DMS 273 treated with DMSO at 0.1 percent for 48 hours (cell line): ENCODE data around the gene MME.
"Not testable (repeated sequence)": the region's sequence is repeated elsewhere in the genome, so short reads cannot be mapped to it uniquely, and the experiment has no call there.

Source experiments
- DNase-seq: peaks from one replicate; lab custom pipeline; 2025; lab: John Stamatoyannopoulos, UW

Gene MME

GRCh38 chr3:155084567-155084966 is 4.4 kb downstream of the MME start:
- no peak for DNase-seq

DNA sequence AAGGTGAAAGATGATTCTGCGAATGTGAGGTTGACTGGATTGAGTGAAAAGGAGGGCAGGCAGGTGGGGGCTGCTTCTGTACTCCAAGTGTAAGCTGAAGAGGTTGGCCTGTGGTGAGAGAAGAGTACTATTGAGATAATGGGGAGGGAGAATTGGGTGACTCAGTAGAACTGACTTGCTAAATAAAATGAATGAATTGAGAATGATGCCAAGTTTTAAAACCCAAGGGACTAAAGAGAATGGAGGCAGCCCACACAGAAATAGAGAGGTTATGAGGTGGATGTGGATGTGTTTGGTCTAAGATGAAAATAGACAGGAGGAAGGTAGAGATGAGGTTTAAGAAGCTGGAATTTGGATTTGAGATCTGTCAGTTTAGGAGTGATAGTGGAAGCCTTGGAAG is 5.9 kb downstream of the MME start:
- no peak for DNase-seq

- no peak for DNase-seq
These were observed 8.7 kb downstream of the MME start for GRCh38 chr3:155088706-155089345.

- DNase-seq, result no peak
These were observed 9.4 kb downstream of the MME start for GRCh38 chr3:155089495-155089894.

- DNase-seq, result no peak
These were observed 13.1 kb downstream of the MME start for GRCh38 chr3:155093261-155093660.

DNA sequence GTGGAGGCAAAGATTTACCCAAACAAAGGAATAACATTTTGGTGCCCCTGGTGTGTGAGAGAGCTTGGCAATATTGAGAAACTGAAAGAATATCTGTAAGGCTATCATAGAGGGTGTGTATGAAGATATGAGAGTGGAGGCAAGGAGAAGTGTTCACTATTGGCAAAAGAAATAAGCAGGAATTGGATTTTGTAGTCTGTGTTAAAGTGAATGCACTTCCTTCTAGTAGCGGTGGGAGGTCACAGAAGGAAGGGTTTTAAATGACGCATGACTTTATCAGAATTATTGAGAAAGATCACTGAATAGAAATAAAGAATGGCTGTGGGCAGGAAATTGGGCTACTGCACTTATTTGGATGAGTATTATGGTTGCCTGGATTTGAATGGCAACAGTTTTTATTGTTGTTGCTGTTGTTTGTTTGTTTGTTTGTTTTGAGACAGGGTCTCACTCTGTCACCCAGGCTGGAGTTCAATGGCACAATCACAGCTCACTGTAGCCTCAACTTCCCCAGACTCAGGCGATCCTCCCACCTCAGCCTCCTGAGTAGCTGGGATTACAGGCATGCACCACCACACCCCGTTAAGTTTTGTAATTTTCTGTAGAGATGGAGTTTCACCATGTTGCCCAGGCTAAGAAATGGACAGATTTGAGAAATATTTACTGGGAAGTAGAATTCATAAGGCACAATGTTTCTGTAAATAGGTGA is 16.3 kb downstream of the MME start:
- no peak for DNase-seq

DNA sequence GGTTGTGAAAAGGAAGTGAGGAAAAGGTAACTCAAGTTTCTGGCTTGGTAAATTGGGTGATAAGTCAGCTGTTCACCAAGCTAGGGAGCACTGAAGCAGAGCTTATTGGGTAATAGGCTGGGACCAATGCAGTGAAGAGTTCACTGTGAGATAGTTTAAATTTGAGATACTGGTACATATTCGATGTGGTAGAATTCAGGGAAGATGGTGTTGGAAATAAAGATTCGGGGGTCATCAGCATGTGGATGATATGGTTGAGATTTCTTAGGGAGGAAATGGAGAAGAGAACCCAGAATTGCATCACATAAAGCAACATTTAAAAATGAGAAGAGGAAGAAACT is 16.9 kb downstream of the MME start:
- DNase-seq, result no peak

- no peak for DNase-seq
These were observed 21.3 kb downstream of the MME start for GRCh38 chr3:155101398-155101797.

DNA sequence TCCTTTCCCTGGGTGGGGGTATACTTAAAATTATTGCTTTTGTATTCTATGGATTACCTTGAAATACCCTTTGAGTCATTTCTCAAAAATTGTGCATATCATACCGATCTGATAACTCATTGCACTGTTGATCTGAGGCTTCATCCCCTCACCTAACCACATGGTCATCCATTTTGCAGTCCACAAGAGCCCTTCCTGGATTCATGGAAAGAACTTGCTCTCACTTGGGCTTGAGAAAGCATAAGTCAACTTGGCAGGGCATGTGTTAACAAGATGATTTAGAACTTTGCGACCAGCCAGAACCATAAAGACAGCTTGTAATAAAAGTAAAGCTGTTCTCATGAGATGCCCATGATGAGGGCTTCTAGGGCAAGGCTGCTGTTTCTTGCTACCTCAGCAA is 22.2 kb downstream of the MME start:
- DNase-seq, result no peak

DNA sequence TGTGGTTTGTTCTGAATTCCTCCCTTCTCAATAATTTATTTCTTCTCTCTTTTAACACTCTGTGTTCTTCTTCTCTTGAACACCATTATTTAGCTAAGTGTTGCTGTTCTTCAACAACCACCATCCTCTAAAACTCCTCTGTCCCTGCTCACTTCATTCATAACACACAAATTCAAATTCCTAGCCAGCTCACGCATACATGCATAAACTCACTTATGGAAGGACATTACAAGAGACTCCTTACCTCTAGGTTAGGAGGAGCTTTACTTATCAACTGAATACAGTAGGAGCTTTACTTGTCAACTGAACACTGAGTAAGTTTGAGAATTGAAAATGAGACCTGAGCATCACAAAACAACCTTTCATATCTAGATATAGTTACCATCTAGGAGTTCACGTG is 23.6 kb downstream of the MME start:
- DNase-seq, result no peak

DNA sequence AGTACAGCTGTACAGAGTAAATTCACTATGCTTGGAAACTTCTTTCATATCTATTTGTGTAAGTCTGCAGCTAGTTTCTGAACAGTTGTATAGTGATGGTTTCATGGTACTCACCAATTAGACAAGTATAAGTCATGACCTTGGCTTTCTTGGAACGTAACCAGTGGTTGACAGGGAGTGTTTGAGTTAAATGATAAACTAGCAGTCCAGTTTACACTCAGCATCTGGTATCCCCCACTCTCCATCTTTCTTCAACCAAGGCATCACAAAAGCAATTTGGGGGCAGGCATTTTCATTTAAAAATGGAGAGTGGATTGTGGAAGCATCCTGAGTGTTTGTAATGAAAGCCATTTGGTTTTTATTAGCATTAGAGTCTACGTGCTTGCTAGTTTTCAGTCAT is 26.0 kb downstream of the MME start:
- DNase-seq, result no peak

DNA sequence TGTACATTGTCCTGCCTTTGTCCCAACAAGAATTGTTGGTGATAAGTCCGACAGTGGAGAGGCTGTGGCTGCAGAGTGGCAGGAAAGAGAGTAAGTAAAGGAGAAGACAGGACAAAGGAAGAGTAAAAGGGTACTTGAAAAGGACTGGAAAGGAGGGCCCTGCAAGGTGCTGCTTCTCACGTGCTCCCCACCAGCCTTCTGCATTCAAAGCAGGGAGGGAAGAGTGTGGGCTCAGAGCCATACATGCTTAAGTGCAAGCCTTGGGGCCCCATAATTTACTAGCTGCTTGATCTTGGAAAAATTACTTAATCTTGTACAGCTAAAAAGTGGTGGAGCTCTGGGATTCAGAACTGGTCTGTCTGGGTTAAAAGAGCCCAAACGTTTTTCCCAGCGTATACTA is 29.9 kb downstream of the MME start:
- no peak for DNase-seq

GRCh38 chr3:155110996-155111901 is 31.1 kb downstream of the MME start:
- DNase-seq, result no peak

GRCh38 chr3:155111971-155112370 is 31.9 kb downstream of the MME start:
- no peak for DNase-seq

DNA sequence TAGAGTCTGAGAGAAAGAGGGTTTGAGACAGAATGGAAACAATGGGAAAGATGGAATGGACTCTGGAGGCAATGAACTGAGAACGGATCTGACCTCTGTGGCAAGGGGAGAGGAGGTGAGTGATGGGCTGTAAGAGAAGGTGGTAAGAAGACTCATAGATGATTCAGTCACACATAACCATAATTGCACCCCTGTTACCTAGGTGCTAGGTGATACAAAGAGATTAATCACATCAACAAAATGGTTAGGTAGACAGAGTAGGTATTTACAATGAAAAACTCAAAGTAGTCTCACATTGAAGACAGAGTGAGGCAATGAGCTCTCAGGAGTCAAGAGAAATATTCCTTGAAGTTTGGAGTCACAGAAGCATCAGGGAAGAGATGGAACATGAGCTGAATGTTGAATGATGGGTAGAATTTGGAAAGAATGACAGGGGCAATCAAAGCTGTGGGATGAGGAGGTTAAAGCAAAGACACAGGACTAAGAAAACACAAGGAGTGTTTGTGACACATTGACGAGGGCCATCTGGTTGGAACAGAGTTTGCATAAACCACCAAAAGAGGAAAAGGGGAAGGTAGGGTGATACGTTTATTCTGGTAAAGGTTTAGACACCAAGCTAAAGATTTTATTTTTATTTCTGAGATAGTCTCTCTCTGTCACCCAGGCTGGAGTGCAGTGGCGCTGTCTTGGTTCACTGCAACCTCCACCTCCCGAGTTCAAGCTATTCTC is 32.7 kb downstream of the MME start:
- no peak for DNase-seq

DNA sequence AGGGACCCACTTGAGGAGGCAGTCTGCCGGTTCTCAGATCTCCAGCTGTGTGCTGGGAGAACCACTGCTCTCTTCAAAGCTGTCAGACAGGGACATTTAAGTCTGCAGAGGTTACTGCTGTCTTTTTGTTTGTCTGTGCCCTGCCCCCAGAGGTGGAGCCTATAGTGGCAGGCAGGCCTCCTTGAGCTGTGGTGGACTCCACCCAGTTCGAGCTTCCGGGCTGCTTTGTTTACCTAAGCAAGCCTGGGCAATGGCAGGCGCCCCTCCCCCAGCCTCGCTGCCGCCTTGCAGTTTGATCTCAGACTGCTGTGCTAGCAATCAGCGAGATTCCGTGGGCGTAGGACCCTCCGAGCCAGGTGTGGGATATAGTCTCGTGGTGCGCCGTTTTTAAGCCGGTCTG is 44.6 kb downstream of the MME start:
- not testable (repeated sequence) for DNase-seq

DNA sequence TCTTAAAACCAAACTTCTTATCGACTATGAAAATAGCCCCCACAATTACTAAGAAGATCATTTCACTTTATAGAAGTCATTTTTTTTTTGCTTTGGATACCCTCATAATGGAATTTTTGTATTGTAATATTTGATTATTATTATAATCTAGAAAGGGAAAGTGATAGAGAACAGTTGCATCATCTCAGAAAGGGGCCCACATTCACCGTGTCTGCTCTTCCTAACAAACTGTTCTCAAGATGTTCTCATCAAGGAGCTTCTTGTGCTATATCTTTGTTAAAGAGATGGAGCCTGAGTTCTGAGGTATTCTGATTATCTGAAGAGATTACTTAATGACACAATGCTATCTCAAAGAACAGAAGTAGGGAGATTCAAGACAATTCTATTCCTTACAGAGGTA is 49.3 kb downstream of the MME start:
- no peak for DNase-seq

GRCh38 chr3:155130001-155130400 is 49.9 kb downstream of the MME start:
- DNase-seq, result no peak

DNA sequence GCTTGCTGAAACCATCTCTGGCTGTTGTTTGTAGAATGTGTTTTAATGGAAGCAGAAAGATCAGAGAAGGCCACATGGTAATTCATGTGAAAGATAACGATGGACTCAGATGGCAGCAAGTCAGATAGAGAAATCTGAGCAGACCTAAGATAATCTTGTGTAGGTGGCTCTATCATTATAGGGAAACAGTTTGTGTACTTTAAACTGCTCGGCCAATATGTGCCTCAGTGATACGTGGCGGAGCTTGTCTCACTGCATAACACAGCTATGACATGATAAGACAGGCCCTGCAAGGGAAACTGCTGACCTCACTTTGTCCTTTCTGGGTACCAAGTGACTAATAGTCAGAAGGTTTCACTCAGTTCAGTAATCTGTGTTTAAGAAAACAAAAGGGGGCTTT is 51.0 kb downstream of the MME start:
- DNase-seq, result no peak

GRCh38 chr3:155134311-155134710 is 54.2 kb downstream of the MME start:
- not testable (repeated sequence) for DNase-seq

DNA sequence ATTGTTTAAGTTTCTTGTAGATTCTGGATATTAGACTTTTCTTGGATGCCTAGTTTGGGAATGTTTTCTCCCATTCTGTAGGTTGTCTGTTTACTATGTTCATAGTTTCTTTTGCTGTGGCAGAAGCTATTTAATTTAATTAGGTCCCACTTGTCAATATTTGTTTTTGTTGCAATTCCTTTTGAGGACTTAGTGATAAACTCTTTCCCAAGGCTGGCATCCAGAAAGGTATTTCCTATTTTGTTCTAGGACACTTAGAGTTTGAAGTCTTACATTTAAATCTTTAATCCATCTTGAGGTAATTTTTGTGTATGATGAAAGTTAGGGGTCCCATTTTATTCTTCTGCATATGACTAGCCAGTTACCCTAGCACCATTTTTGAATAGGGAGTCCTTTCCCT is 54.9 kb downstream of the MME start:
- DNase-seq, result no peak

DNA sequence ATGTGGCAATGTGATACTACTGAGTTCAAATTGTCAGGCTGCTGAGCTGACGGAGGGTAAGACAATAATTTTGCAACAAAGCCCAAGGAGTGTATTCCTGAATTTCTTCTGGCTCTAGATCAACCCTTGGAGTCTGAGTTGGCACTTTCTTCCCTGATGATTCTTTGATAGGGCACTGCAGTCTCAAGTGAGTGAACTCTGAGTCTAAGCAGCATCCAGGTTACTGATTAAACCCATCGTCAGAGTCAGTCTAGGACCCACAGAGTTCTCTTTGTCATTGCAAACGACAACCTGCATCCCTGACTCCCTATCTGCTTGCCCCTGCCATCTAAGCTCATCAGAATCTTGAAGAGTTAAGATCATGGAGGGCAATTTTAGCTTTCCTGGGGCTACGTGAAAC is 58.6 kb downstream of the MME start:
- no peak for DNase-seq
